Measurements from ENCODE around the gene GNAO1. TPM values are rescaled to one million over a fixed set of nuclear protein-coding genes. Genes with fewer than 3 reads are reported as not detected.
A peak's percentile ranks its signal among the peaks of the same experiment; 100 is the strongest.

Gene GNAO1
- total RNA-seq, 1 donor from 2014 or later = 15.4 TPM

DNA sequence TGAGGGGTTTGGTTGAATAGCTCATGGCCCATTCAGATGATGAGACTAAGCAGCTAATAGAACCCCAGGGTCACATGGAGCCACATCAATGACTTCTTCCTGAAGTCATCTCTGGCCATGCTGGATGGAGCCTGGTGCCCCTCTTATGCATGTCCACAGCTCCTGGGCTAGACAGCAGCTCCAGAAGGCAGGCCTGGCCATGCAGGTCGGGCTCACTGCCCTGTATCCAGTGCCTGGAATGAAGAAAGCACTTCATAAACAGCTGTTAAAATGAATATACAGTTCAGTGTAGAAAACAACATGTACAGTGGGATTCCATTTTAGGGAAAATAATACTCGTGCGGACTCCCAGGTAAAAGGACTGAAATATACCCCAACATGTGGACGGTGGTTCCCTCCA lies 73.9 kb downstream of the GNAO1 start:
- Histone ChIP-seq H3K36me3 (no peaks in the 10 kb centered on the region), H3K4me1 (peaks cover 57% of the 10 kb centered on the region), H3K4me3 (no peak overlapping the region), H3K27ac (replicated peaks) (peak overlapping the region; percentile 21), H3K9me3 (replicated peaks) (no peaks in the 10 kb centered on the region), H3K27me3 (ENCODE audit: low read depth) (no peaks in the 10 kb centered on the region)
- TF ChIP-seq, protein P1, sequence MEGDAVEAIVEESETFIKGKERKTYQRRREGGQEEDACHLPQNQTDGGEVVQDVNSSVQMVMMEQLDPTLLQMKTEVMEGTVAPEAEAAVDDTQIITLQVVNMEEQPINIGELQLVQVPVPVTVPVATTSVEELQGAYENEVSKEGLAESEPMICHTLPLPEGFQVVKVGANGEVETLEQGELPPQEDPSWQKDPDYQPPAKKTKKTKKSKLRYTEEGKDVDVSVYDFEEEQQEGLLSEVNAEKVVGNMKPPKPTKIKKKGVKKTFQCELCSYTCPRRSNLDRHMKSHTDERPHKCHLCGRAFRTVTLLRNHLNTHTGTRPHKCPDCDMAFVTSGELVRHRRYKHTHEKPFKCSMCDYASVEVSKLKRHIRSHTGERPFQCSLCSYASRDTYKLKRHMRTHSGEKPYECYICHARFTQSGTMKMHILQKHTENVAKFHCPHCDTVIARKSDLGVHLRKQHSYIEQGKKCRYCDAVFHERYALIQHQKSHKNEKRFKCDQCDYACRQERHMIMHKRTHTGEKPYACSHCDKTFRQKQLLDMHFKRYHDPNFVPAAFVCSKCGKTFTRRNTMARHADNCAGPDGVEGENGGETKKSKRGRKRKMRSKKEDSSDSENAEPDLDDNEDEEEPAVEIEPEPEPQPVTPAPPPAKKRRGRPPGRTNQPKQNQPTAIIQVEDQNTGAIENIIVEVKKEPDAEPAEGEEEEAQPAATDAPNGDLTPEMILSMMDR (IDR thresholded peaks at IDR 0.05; ENCODE audit: borderline replicate concordance) = no peak
- DNase-seq = no peak
- intact Hi-C loops (cut with micrococcal nuclease) = no loop called here

DNA sequence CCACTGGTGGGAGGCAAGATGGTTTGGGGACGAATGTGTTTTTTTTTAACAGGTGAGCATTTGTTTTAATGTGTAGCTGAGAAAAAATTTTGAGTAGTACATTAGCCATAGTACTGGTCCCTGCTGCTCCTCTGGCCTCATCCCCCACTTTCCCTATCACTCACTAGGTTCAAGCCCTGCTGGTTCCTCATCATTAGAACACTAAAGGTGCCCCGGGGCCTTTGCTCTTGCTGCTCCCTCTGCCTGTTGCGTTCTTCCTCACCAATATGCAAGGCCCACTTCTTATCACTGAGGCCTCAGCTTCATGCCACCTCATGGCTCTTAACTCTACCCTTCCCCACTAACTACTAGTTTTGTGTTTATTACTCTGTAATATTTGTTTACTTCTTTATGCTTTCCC lies 74.5 kb downstream of the GNAO1 start:
- no peaks in the 10 kb centered on the region for H3K36me3 ChIP-seq
- intact Hi-C loops (cut with micrococcal nuclease) = no loop called here

DNA sequence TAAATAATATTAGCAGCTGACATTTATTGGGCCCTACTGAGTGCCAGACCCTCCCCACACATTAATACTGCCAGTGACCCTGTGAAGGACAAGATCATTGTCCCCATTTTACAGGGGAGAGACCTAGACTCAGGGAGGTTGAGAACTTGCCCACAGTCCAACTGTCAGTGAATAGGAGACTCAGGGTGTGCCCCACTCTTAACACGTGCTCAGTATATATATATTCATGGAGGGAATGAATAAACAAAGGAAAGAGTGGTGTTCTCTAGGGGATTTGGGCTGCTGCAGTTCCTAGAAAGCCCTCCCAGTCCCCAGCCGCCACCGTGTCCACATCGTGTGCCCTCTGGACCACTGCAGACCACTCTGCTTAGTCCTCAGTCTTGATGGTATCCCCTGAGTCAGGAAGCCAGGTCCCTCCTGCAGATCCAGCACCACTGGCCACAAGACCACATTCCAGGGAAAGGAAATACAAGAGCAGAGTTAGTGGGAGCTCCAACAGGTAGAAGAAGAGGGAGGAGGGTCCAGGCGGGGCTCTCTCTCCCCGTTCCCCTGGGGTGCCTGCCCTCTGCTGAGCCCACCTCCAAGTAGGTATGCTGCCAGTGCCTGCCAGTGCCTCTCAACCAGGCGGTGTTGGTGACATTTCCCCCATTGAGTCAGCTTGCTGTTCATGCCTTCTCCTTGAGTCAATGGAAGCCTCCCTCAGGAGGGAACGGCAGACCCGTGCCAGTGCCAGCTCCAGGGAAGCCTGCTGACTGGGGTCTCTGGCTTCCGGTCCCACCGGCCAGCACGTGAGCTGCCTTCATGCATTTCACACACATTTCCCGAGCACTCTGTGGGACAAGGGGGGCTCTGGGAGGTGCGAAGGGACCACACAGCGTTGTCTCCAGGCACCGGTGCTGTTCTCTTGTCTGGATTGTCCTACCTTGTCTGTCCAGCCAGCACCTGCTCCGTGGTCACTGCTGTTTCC lies 75.6 kb downstream of the GNAO1 start:
- intact Hi-C loops (cut with micrococcal nuclease) = no loop called here
- Histone ChIP-seq H3K4me1 (peaks cover 45% of the 10 kb centered on the region), H3K36me3 (no peaks in the 10 kb centered on the region), H3K27ac (replicated peaks) (no peak overlapping the region), H3K4me3 (no peak overlapping the region), H3K9me3 (replicated peaks) (no peaks in the 10 kb centered on the region), H3K27me3 (ENCODE audit: low read depth) (no peaks in the 10 kb centered on the region)
- no peak for DNase-seq
- TF ChIP-seq, protein P1 (IDR thresholded peaks at IDR 0.05; ENCODE audit: borderline replicate concordance) = no peak

More for the DNA sequence above, 74.5 kb downstream of the GNAO1 start:
- Histone ChIP-seq H3K27me3 (ENCODE audit: low read depth) (no peaks in the 10 kb centered on the region), H3K9me3 (replicated peaks) (no peaks in the 10 kb centered on the region), H3K4me1 (peaks cover 55% of the 10 kb centered on the region), H3K4me3 (no peak overlapping the region), H3K27ac (replicated peaks) (no peak overlapping the region)
- DNase-seq = no peak
- TF ChIP-seq, protein P1 (IDR thresholded peaks at IDR 0.05; ENCODE audit: borderline replicate concordance) = no peak

DNA sequence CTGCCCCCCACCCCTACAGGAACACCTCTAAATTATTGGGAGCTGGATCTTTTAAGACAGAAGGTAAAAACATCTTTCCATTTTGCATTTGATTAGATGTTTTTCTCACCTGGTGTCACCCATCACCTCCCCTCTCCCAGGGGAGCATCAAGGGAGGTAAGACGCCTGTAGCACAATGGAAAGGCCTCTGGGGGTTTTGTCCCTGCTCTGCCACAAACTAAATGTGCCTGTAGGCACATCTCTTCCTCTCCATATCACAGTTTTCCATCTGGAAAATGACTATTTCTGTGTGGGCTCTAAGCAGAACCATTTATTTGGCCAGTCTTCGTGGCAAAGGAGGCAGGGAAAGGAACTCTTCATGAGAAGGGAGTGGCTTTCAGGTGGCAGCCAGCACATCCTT lies 76.6 kb downstream of the GNAO1 start:
- Histone ChIP-seq H3K4me3 (no peak overlapping the region), H3K36me3 (no peaks in the 10 kb centered on the region), H3K27ac (replicated peaks) (no peak overlapping the region), H3K27me3 (ENCODE audit: low read depth) (no peaks in the 10 kb centered on the region), H3K9me3 (replicated peaks) (no peaks in the 10 kb centered on the region), H3K4me1 (peaks cover 39% of the 10 kb centered on the region)
- intact Hi-C loops (cut with micrococcal nuclease) = no loop called here
- TF ChIP-seq, protein P1 (IDR thresholded peaks at IDR 0.05; ENCODE audit: borderline replicate concordance) = no peak
- no peak for DNase-seq

DNA sequence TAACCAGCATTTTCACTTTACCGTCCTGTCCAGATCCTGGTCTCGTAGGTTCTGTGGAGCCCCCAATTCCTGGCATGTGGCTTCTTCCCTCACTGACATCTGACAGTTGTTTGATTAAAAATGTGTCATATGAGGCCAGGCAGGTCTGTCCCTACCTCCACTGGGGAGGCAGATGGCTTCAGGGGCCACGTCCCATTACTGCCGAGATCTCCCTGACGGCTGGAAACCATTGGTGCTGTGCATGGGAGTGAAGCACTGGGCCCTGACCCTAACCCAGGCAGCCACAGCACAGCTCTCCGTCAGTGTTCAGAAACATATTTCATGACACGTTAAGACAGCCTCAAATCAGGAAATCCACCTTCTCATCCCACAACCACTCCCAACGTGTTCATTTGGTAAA lies 77.5 kb downstream of the GNAO1 start:
- no peaks in the 10 kb centered on the region for H3K27me3 ChIP-seq (ENCODE audit: low read depth)
- TF ChIP-seq, protein P1 (IDR thresholded peaks at IDR 0.05; ENCODE audit: borderline replicate concordance) = no peak
- H3K4me1 ChIP-seq = peaks cover 39% of the 10 kb centered on the region
- H3K9me3 ChIP-seq (replicated peaks) = no peaks in the 10 kb centered on the region
- intact Hi-C loops (cut with micrococcal nuclease) = no loop called here
- no peak overlapping the region for H3K4me3 ChIP-seq
- H3K36me3 ChIP-seq = no peaks in the 10 kb centered on the region
- no peak for DNase-seq
- no peak overlapping the region for H3K27ac ChIP-seq (replicated peaks)

Data from left ventricle myocardium inferior (tissue), 1 donor.